Fibroblast of lung (primary cell): ENCODE results near the gene WNT3.

Experiments
- EZH2 ChIP-seq: IDR thresholded peaks from 2 replicates; pipeline ENCODE4 v1.5.1; 2012; ENCODE audit warnings: low read length, control low read depth, mild to moderate bottlenecking; ENCODE audit errors: missing control alignments
- TF ChIP-seq, protein P1 (sequence below), 2 donors: IDR thresholded peaks in 1 of 2; conservative IDR thresholded peaks in 1 of 2; 1 replicate in 1 of 2; 2 replicates in 1 of 2; pipeline ENCODE4 v1.5.1; 2011 to 2012; ENCODE audit warnings: low read length in 2 of 2, control low read depth in 1 of 2, inconsistent platforms in 1 of 2, low read depth in 1 of 2, mild to moderate bottlenecking in 1 of 2

DNA sequence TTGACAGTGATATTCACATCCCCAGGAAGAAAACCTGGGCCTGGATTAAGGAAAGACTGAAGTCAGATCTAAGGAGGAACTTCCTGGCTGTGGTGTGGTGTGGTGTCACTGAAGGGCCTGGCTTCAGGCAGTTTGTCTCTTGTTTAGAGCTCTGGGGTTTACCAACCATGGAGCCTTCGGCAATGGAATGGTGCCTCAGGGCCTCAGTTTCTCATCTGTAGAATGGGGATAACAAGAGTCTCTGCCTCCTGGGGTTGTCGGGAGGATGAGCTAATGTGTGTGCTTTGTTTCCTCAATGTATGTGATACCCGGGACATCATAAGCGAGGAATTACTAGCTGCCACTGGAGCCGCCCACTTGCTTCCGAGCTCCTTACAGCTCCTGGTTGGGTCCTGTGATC is 12.7 kb downstream of the WNT3 start:
- TF ChIP-seq, protein P1, sequence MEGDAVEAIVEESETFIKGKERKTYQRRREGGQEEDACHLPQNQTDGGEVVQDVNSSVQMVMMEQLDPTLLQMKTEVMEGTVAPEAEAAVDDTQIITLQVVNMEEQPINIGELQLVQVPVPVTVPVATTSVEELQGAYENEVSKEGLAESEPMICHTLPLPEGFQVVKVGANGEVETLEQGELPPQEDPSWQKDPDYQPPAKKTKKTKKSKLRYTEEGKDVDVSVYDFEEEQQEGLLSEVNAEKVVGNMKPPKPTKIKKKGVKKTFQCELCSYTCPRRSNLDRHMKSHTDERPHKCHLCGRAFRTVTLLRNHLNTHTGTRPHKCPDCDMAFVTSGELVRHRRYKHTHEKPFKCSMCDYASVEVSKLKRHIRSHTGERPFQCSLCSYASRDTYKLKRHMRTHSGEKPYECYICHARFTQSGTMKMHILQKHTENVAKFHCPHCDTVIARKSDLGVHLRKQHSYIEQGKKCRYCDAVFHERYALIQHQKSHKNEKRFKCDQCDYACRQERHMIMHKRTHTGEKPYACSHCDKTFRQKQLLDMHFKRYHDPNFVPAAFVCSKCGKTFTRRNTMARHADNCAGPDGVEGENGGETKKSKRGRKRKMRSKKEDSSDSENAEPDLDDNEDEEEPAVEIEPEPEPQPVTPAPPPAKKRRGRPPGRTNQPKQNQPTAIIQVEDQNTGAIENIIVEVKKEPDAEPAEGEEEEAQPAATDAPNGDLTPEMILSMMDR (conservative IDR thresholded peaks at IDR 0.05 in 1 of 2, IDR thresholded peaks at IDR 0.05 in 1 of 2; ENCODE audit: low read depth in 1 of 2, low read length in 2 of 2), result no peak
- no peak for TF ChIP-seq EZH2
